HepG2 (cell line): ENCODE data around the gene CYP46A1. TPM values are rescaled to one million over a fixed set of nuclear protein-coding genes. Genes with fewer than 3 reads are reported as not detected.
A peak's percentile ranks its signal among the peaks of the same experiment; 100 is the strongest.

ENCODE experiments used
- BCL6 ChIP-seq: IDR thresholded peaks from 2 replicates; pipeline ENCODE4 v1.6.1; 2016; ENCODE audit warnings: missing genetic modification reagents, missing compliant biosample characterization
- BORCS8-MEF2B ChIP-seq: sonication (generic); formaldehyde crosslinking; IDR thresholded peaks from 2 replicates; pipeline ENCODE4 v1.8.0; 2022; ENCODE audit warnings: mild to moderate bottlenecking, missing genetic modification reagents
- FOXP1 ChIP-seq, 2 experiments: fragments of 450-650 bp in 1 of 2; IDR thresholded peaks; 2 replicates each; pipeline ENCODE4 v1.6.1; 2017 to 2018; ENCODE audit warnings: antibody characterized with exemption in 1 of 2
- LBX2 ChIP-seq: sonication (generic); formaldehyde crosslinking; IDR thresholded peaks from 2 replicates; pipeline ENCODE4 v1.5.0; 2020; ENCODE audit warnings: missing genetic modification reagents, mild to moderate bottlenecking, borderline replicate concordance
- LCORL ChIP-seq, 2 experiments: fragments of 450-650 bp in 1 of 2; sonication (generic) in 1 of 2; formaldehyde crosslinking in 1 of 2; IDR thresholded peaks; 2 replicates each; pipeline versions ENCODE4 v1.5.0 to v1.6.1; 2017 to 2020; ENCODE audit warnings: antibody characterized with exemption in 1 of 2, missing genetic modification reagents in 1 of 2
- NR2F6 ChIP-seq, 2 experiments: IDR thresholded peaks; 2 replicates each; pipeline ENCODE4 v1.6.1; 2016; ENCODE audit warnings: antibody characterized with exemption in 1 of 2, mild to moderate bottlenecking in 1 of 2
- PHF5A ChIP-seq: IDR thresholded peaks from one replicate; pipeline ENCODE4 v1.6.1; 2018; ENCODE audit warnings: low read depth, missing genetic modification reagents; ENCODE audit not compliant: unreplicated experiment
- PPARG ChIP-seq: conservative IDR thresholded peaks from 2 replicates; pipeline ENCODE4 v1.6.1; 2016; ENCODE audit warnings: missing biosample characterization, missing genetic modification reagents
- PRDM10 ChIP-seq: sonication (generic); formaldehyde crosslinking; IDR thresholded peaks from 2 replicates; pipeline ENCODE4 v1.4.0; 2020; ENCODE audit warnings: low read depth, missing genetic modification reagents
- SALL1 ChIP-seq: sonication (generic); formaldehyde crosslinking; IDR thresholded peaks from 2 replicates; pipeline ENCODE4 v1.8.0; 2022; ENCODE audit warnings: mild to moderate bottlenecking, missing genetic modification reagents
- SOX6 ChIP-seq, 2 experiments: fragments of 450-650 bp in 1 of 2; sonication (generic) in 1 of 2; formaldehyde crosslinking in 1 of 2; IDR thresholded peaks; 2 replicates each; pipeline versions ENCODE4 v1.4.0 to v1.6.1; 2017 to 2020; ENCODE audit warnings: antibody characterized with exemption in 1 of 2, mild to moderate bottlenecking in 1 of 2, missing genetic modification reagents in 1 of 2
- TBX2 ChIP-seq: sonication (generic); formaldehyde crosslinking; IDR thresholded peaks from 2 replicates; pipeline ENCODE4 v1.5.0; 2020; ENCODE audit warnings: missing genetic modification reagents, mild to moderate bottlenecking, borderline replicate concordance
- TFDP2 ChIP-seq: sonication (generic); formaldehyde crosslinking; IDR thresholded peaks from 2 replicates; pipeline ENCODE4 v1.4.0; 2020; ENCODE audit warnings: missing genetic modification reagents
- ZNF10 ChIP-seq: sonication (generic); formaldehyde crosslinking; IDR thresholded peaks from 2 replicates; pipeline ENCODE4 v1.4.0; 2020; ENCODE audit warnings: mild to moderate bottlenecking, low read depth, missing genetic modification reagents, borderline replicate concordance
- ZNF232 ChIP-seq: sonication (generic); formaldehyde crosslinking; IDR thresholded peaks from 2 replicates; pipeline ENCODE4 v1.4.0; 2020; ENCODE audit warnings: missing genetic modification reagents, borderline replicate concordance
- ZNF331 ChIP-seq: sonication (generic); formaldehyde crosslinking; IDR thresholded peaks from 2 replicates; pipeline ENCODE4 v1.4.0; 2020; ENCODE audit warnings: missing genetic modification reagents
- ZNF431 ChIP-seq: sonication (generic); formaldehyde crosslinking; IDR thresholded peaks from 2 replicates; pipeline ENCODE4 v1.9.0; 2022; ENCODE audit warnings: missing genetic modification reagents, low read depth, mild to moderate bottlenecking, borderline replicate concordance
- ZNF552 ChIP-seq: sonication (generic); formaldehyde crosslinking; IDR thresholded peaks from 2 replicates; pipeline ENCODE4 v1.9.0; 2022; ENCODE audit warnings: missing genetic modification reagents, mild to moderate bottlenecking, borderline replicate concordance
- polyA plus RNA-seq, 8 experiments: library from polyadenylated mRNA; depleted of rRNA in 3 of 8; stranded (reverse) in 7 of 8; unstranded in 1 of 8; fragments of >200 nt; fragmentation: Illumina TruSeq in 4 of 8; extraction: Trizol in 4 of 8; gene quantifications; 2 replicates each; pipeline versions ENCODE4 v1.2.1 to v1.2.3, GENCODE V29; 2011 to 2016; ENCODE audit warnings: low read depth in 4 of 8, missing spikeins in 1 of 8, mixed read lengths in 1 of 8; ENCODE audit not compliant: insufficient read depth in 1 of 8
- total RNA-seq, 5 experiments: library from RNA; depleted of rRNA; stranded (reverse); fragments of >200 nt; fragmentation: Illumina TruSeq; extraction: Trizol; gene quantifications; 2 replicates each; pipeline ENCODE4 v1.2.3, GENCODE V29; 2016; ENCODE audit warnings: low read depth in 1 of 5
- TF ChIP-seq, protein P1 (sequence below): sonication (generic); formaldehyde crosslinking; IDR thresholded peaks from 2 replicates; pipeline ENCODE4 v1.4.0; 2020; ENCODE audit warnings: missing genetic modification reagents
- TF ChIP-seq, protein P2 (sequence below): sonication (generic); formaldehyde crosslinking; conservative IDR thresholded peaks from 2 replicates; pipeline ENCODE4 v1.4.0; 2020; ENCODE audit warnings: missing genetic modification reagents

The CYP46A1 gene
- total and polyA plus RNA-seq, 2 of the 13 experiments (the other 11 are each of a cell fraction or from before 2014, with no cell fraction given) = not detected

DNA sequence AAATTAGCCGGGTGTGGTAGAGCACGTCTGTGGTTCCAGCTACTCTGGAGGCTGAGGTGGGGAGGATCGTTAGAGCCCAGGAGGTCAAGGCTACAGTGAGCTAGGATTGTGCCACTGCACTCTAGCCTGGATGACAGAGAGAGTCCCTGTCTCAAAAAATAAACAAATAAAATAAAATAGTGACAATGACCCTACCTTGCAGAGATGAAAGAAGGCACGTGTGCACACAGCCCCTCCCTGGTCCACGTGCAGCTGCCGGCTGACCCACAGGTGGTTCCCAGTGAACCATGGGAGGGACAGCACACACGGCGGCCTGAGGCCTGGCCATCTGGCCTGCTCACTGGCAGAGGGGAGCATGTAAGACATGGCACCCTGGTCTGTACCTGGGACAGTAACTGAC lies 34.5 kb upstream of the CYP46A1 start (continued):
- TF ChIP-seq SOX6 (IDR thresholded peaks at IDR 0.05) (no peak), SOX6 (CRISPR knock-in tag; IDR thresholded peaks at IDR 0.05) (peak; percentile 94), PPARG (CRISPR knock-in tag) (no peak), SALL1 (CRISPR knock-in tag) (peak; percentile 75), PRDM10 (CRISPR knock-in tag) (no peak), TFDP2 (0 out of 2 replicates have a peak, but pooled peaks have one; percentile 12), BORCS8-MEF2B (no peak), ZNF232 (CRISPR knock-in tag) (peak; percentile 71; the same call in 1 of the 2 replicates), NR2F6 (IDR thresholded peaks at IDR 0.05) (peak; percentile 25; the same call in 1 of the 2 replicates), NR2F6 (CRISPR knock-in tag; IDR thresholded peaks at IDR 0.05) (peak; percentile 70; the same call in 1 of the 2 replicates), FOXP1 (IDR thresholded peaks at IDR 0.05) (no peak), FOXP1 (CRISPR knock-in tag; IDR thresholded peaks at IDR 0.05) (peak; percentile 66; the same call in 1 of the 2 replicates), ZNF431 (CRISPR knock-in tag) (0 out of 2 replicates have a peak, but pooled peaks have one; percentile 23), ZNF331 (CRISPR knock-in tag) (no peak), LCORL (IDR thresholded peaks at IDR 0.05) (no peak), LCORL (CRISPR knock-in tag; IDR thresholded peaks at IDR 0.05) (0 out of 2 replicates have a peak, but pooled peaks have one; percentile 19), PHF5A (no peak), TBX2 (CRISPR knock-in tag) (peak; percentile 24; the same call in 1 of the 2 replicates), LBX2 (CRISPR knock-in tag) (no peak), ZNF10 (CRISPR knock-in tag) (no peak), BCL6 (CRISPR knock-in tag) (peak; percentile 52; the same call in 1 of the 2 replicates), ZNF552 (CRISPR knock-in tag) (no peak)
- TF ChIP-seq, protein P1, sequence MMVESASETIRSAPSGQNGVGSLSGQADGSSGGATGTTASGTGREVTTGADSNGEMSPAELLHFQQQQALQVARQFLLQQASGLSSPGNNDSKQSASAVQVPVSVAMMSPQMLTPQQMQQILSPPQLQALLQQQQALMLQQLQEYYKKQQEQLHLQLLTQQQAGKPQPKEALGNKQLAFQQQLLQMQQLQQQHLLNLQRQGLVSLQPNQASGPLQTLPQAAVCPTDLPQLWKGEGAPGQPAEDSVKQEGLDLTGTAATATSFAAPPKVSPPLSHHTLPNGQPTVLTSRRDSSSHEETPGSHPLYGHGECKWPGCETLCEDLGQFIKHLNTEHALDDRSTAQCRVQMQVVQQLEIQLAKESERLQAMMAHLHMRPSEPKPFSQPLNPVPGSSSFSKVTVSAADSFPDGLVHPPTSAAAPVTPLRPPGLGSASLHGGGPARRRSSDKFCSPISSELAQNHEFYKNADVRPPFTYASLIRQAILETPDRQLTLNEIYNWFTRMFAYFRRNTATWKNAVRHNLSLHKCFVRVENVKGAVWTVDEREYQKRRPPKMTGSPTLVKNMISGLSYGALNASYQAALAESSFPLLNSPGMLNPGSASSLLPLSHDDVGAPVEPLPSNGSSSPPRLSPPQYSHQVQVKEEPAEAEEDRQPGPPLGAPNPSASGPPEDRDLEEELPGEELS (CRISPR knock-in tag) = 0 out of 2 replicates have a peak, but pooled peaks have one; percentile 52
- TF ChIP-seq, protein P2, sequence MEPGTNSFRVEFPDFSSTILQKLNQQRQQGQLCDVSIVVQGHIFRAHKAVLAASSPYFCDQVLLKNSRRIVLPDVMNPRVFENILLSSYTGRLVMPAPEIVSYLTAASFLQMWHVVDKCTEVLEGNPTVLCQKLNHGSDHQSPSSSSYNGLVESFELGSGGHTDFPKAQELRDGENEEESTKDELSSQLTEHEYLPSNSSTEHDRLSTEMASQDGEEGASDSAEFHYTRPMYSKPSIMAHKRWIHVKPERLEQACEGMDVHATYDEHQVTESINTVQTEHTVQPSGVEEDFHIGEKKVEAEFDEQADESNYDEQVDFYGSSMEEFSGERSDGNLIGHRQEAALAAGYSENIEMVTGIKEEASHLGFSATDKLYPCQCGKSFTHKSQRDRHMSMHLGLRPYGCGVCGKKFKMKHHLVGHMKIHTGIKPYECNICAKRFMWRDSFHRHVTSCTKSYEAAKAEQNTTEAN (CRISPR knock-in tag) = 0 out of 2 replicates have a peak, but pooled peaks have one; percentile 45
